Activated T-helper 1 cell treated with anti-CD3 and anti-CD28 coated beads, Interleukin-12 subunit alpha, Interleukin-12 subunit beta, Interleukin-2, Interleukin-4 antibody, amounts not matched to agents 30 ng/mL and 10 ng/mL and 1 ng/mL, durations not matched to agents 14 hours and 24 hours and 36 hours (primary cell): ENCODE results near the gene OTOP2. TPM values are rescaled to one million over a fixed set of nuclear protein-coding genes. Genes with fewer than 3 reads are reported as not detected.

Source experiments
- DNase-seq: peaks from one replicate; pipeline ENCODE4 v3.0.0; 2021; ENCODE audit warnings: low spot score
- H3K27ac Mint-ChIP-seq: one replicate; pipeline ENCODE4 v1.8.0; 2021; ENCODE audit warnings: mild to moderate bottlenecking, mixed read lengths
- H3K27me3 Mint-ChIP-seq: one replicate; pipeline ENCODE4 v1.8.0; 2022; ENCODE audit warnings: mild to moderate bottlenecking, moderate library complexity, mixed read lengths; ENCODE audit not compliant: insufficient read depth
- H3K36me3 Mint-ChIP-seq: one replicate; pipeline ENCODE4 v1.8.0; 2021; ENCODE audit warnings: low read depth, mixed read lengths
- H3K4me1 Mint-ChIP-seq: one replicate; pipeline ENCODE4 v1.8.0; 2021; ENCODE audit warnings: low read depth, mixed read lengths
- H3K4me3 Mint-ChIP-seq: one replicate; pipeline ENCODE4 v1.8.0; 2021; ENCODE audit warnings: mild to moderate bottlenecking, moderate library complexity, mixed read lengths
- H3K9me3 Mint-ChIP-seq: one replicate; pipeline ENCODE4 v1.8.0; 2021; ENCODE audit warnings: mixed read lengths
- intact Hi-C: fragments of 100-400 bp; cut with micrococcal nuclease; formaldehyde crosslinking; loops from one replicate; pipeline ENCODE4 v1.15.1; 2024
- total RNA-seq: library from RNA; stranded (reverse); gene quantifications from 2 replicates; pipeline ENCODE4 v1.2.3, GENCODE V29; 2022

Gene OTOP2
- total RNA-seq, 1 donor from 2014 or later: not detected

- no peak overlapping the region for H3K4me3 Mint-ChIP-seq
- H3K9me3 Mint-ChIP-seq: no peaks in the 10 kb centered on the region
- H3K4me1 Mint-ChIP-seq: no peaks in the 10 kb centered on the region
- intact Hi-C loops: no loop called here
- no peaks in the 10 kb centered on the region for H3K36me3 Mint-ChIP-seq
- H3K27me3 Mint-ChIP-seq: peaks cover 47% of the 10 kb centered on the region
- H3K27ac Mint-ChIP-seq: no peak overlapping the region
- no peak for DNase-seq
Measured at GRCh38 chr17:74922172-74922571, 1.9 kb upstream of the OTOP2 start.

GRCh38 chr17:74922694-74923537, 1.2 kb upstream of the OTOP2 start, which contains the start of gene USH1G:
TSS of gene USH1G (minus strand) at chr17:74923255. CDS start at chr17:74923073, 182 bp downstream.
- intact Hi-C loops: loop anchor here (1.0 kb wide), 1 partner anchor 35 kb away; no protein-coding TSS in a partner anchor
- no peak for DNase-seq

DNA sequence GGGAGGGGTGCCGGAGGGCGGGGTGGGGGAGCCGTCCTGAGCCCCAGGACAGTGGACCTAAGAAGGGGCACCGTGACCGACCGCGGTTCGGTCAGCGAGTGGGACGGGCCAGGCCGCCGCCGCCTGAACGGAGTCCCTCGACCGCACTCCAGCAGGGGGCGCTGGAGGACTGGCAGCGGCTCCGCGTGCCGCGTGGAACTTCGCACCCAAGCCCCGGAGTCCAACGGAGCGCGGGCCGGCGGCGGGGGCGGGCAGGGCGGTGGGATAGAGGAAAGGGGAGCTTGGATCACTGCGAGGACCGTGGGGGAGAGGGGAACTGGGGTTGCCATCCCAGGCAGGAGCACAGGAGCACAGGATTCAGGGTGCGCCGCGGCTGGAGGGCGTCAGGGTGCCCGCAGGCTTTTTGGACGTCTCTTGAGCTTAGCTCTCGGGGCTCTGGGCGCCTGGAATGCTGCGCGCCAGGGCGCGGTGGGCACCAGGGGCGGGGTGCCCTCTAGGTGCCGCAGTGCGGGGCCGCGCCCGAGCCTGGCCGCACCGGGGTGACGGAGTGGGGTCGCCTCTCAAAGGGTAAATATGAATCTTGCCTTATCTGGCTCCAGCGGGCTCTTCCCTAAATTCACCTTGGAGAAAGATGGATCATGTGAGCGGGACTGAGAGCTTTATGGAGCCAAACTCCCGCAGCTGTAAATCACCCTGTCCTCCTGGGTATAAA, 379 bp upstream of the OTOP2 start:
- Mint-ChIP-seq H3K27ac (no peak overlapping the region), H3K27me3 (peaks cover 51% of the 10 kb centered on the region), H3K4me1 (no peaks in the 10 kb centered on the region), H3K9me3 (no peaks in the 10 kb centered on the region), H3K36me3 (no peaks in the 10 kb centered on the region), H3K4me3 (no peak overlapping the region)
- intact Hi-C loops: loop anchor here (1.0 kb wide), 1 partner anchor 35 kb away; no protein-coding TSS in a partner anchor
- DNase-seq: peak; percentile 57

More at GRCh38 chr17:74922694-74923537, 1.2 kb upstream of the OTOP2 start, which contains the start of gene USH1G:
- Mint-ChIP-seq H3K9me3 (no peaks in the 10 kb centered on the region), H3K27me3 (peaks cover 51% of the 10 kb centered on the region), H3K4me3 (no peak within 1 kb of the TSS), H3K4me1 (no peaks in the 10 kb centered on the region), H3K27ac (no peak within 1 kb of the TSS), H3K36me3 (no peaks in the 10 kb centered on the region)

GRCh38 chr17:74925242-74925641, 1.2 kb downstream of the OTOP2 start:
- H3K27me3 Mint-ChIP-seq: peaks cover 54% of the 10 kb centered on the region
- no peak for DNase-seq
- H3K36me3 Mint-ChIP-seq: no peaks in the 10 kb centered on the region
- H3K4me1 Mint-ChIP-seq: no peaks in the 10 kb centered on the region
- no peak overlapping the region for H3K4me3 Mint-ChIP-seq
- no peak overlapping the region for H3K27ac Mint-ChIP-seq
- intact Hi-C loops: no loop called here
- H3K9me3 Mint-ChIP-seq: no peaks in the 10 kb centered on the region

- no peak overlapping the region for H3K4me3 Mint-ChIP-seq
Measured at GRCh38 chr17:74928786-74929185, 4.7 kb downstream of the OTOP2 start.

GRCh38 chr17:74930535-74931036, 6.5 kb downstream of the OTOP2 start:
- no peaks in the 10 kb centered on the region for H3K4me1 Mint-ChIP-seq
- no peak overlapping the region for H3K27ac Mint-ChIP-seq
- intact Hi-C loops: no loop called here
- no peaks in the 10 kb centered on the region for H3K36me3 Mint-ChIP-seq
- no peak for DNase-seq
- H3K9me3 Mint-ChIP-seq: no peaks in the 10 kb centered on the region
- H3K27me3 Mint-ChIP-seq: peaks cover 60% of the 10 kb centered on the region
- no peak overlapping the region for H3K4me3 Mint-ChIP-seq

More at GRCh38 chr17:74928786-74929185, 4.7 kb downstream of the OTOP2 start:
- intact Hi-C loops: no loop called here
- H3K27ac Mint-ChIP-seq: no peak overlapping the region
- H3K4me1 Mint-ChIP-seq: no peaks in the 10 kb centered on the region
- no peaks in the 10 kb centered on the region for H3K9me3 Mint-ChIP-seq
- no peak for DNase-seq
- peaks cover 66% of the 10 kb centered on the region for H3K27me3 Mint-ChIP-seq
- H3K36me3 Mint-ChIP-seq: no peaks in the 10 kb centered on the region

- Mint-ChIP-seq H3K27me3 (peaks cover 63% of the 10 kb centered on the region), H3K36me3 (no peaks in the 10 kb centered on the region), H3K27ac (no peak overlapping the region), H3K4me1 (no peaks in the 10 kb centered on the region), H3K4me3 (no peak overlapping the region), H3K9me3 (no peaks in the 10 kb centered on the region)
- intact Hi-C loops: no loop called here
- DNase-seq: no peak
Measured at GRCh38 chr17:74935048-74935447, 11.0 kb downstream of the OTOP2 start.

DNA sequence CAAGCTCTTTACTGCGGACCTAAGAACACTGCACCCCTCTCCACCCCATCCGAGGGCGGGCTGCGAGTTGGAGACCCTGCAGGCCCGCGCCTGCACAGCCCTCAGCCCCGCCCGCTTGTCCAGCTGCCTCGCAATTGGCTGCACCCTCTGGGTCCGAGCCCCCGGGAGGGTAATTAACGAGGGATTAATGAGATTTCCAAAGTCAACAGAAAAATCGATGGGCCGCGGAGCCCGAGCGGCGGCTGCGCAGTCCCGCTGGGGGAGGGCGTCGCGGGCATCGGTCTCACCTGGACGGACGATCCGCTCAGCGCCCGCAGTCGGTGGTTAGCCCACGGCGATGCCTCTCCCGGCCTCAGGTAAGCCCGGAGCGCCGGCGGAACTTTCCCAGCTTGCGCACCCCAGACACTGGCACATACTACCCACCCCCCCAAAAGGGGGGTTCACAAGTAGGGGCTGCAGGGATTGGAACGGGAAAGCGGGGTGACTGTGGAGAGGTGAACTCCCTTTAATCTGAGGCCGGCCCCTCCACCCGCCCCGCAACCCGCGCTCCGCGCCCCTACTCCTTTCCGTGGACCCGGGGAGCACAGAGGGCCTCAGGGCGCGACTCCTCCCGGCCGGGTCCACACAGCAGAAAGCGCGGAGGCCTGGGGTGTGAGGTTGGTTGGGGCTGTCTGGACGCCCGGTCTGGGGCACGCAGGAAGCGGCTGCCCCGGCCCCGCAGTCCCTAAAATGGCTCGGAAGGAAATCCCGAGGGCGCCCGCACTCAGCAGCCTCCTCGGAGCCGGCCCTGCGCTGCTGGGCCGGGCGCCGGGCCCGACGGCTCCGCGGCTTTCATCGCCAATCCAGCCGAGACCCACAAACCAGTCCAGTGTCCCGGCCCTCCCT, 11.8 kb downstream of the OTOP2 start, which contains the start of gene OTOP3:
Gene OTOP3, plus strand, starts transcription at position 314 of the 885 bp plus-strand sequence. Its CDS starts 24 bp downstream, at position 338.
- no peak within 1 kb of the TSS for H3K4me3 Mint-ChIP-seq
- no peaks in the 10 kb centered on the region for H3K36me3 Mint-ChIP-seq
- H3K27me3 Mint-ChIP-seq: peaks cover 57% of the 10 kb centered on the region
- H3K4me1 Mint-ChIP-seq: no peaks in the 10 kb centered on the region
- H3K27ac Mint-ChIP-seq: no peak within 1 kb of the TSS
- DNase-seq: no peak
- H3K9me3 Mint-ChIP-seq: no peaks in the 10 kb centered on the region
- intact Hi-C loops: no loop called here

DNA sequence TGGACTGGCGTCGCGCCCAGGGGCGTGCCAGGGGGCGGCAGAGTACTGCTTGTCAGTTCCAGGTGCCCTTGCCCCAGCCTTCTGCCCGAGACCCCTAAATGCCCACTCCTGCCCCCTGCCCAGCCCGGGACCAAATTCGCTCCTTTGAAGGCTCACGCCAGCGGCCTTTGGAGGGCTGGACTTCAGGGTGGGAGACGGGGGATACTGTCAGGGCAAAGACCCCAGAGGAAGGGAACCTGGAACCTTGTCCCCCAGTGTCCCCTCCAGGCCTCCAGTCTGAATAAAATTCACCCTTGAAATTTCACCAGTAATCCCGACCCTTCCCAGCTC, 12.4 kb downstream of the OTOP2 start:
- H3K9me3 Mint-ChIP-seq: no peaks in the 10 kb centered on the region
- H3K4me1 Mint-ChIP-seq: no peaks in the 10 kb centered on the region
- H3K27ac Mint-ChIP-seq: no peak overlapping the region
- intact Hi-C loops: no loop called here
- H3K4me3 Mint-ChIP-seq: no peak overlapping the region
- no peak for DNase-seq
- peaks cover 51% of the 10 kb centered on the region for H3K27me3 Mint-ChIP-seq
- no peaks in the 10 kb centered on the region for H3K36me3 Mint-ChIP-seq

- H3K4me1 Mint-ChIP-seq: no peaks in the 10 kb centered on the region
- no peak overlapping the region for H3K4me3 Mint-ChIP-seq
- H3K9me3 Mint-ChIP-seq: no peaks in the 10 kb centered on the region
- no peak overlapping the region for H3K27ac Mint-ChIP-seq
- no peaks in the 10 kb centered on the region for H3K36me3 Mint-ChIP-seq
- peaks cover 49% of the 10 kb centered on the region for H3K27me3 Mint-ChIP-seq
- no peak for DNase-seq
- intact Hi-C loops: no loop called here
Measured at GRCh38 chr17:74937064-74938051, 13.3 kb downstream of the OTOP2 start.

GRCh38 chr17:74938194-74938950, 14.3 kb downstream of the OTOP2 start:
- Mint-ChIP-seq H3K4me1 (no peaks in the 10 kb centered on the region), H3K27me3 (peaks cover 41% of the 10 kb centered on the region), H3K27ac (no peak overlapping the region), H3K36me3 (no peaks in the 10 kb centered on the region), H3K4me3 (no peak overlapping the region), H3K9me3 (no peaks in the 10 kb centered on the region)
- no peak for DNase-seq
- intact Hi-C loops: no loop called here
